Measurements from ENCODE around the gene RAI14.
"Not testable (repeated sequence)": the region's sequence is repeated elsewhere in the genome, so short reads cannot be mapped to it uniquely, and the experiment has no call there.

The RAI14 gene

GRCh38 chr5:34817558-34818351 lies 161.6 kb downstream of the RAI14 start:
- no peak overlapping the region for H3K4me3 ChIP-seq (ENCODE audit: low read depth, low read length)
- H3K4me1 ChIP-seq (ENCODE audit: control insufficient read depth, insufficient read depth, low read length, unreplicated experiment), result no peaks in the 10 kb centered on the region
- no peaks in the 10 kb centered on the region for H3K79me2 ChIP-seq (ENCODE audit: control insufficient read depth, insufficient read depth, low read length, unreplicated experiment)
- H3K27ac ChIP-seq (ENCODE audit: low read depth, low read length), result no peak overlapping the region
- H3K27me3 ChIP-seq (ENCODE audit: insufficient read depth, low read length), result no peaks in the 10 kb centered on the region
- peaks cover 33% of the 10 kb centered on the region for H3K36me3 ChIP-seq (ENCODE audit: insufficient read depth, low read length)
- H2AFZ ChIP-seq (ENCODE audit: low read length, unreplicated experiment), result no peak overlapping the region

GRCh38 chr5:34818717-34819116 lies 162.6 kb downstream of the RAI14 start:
- Histone ChIP-seq H3K36me3 (ENCODE audit: insufficient read depth, low read length) (peaks cover 33% of the 10 kb centered on the region), H3K79me2 (ENCODE audit: control insufficient read depth, insufficient read depth, low read length, unreplicated experiment) (no peaks in the 10 kb centered on the region), H3K27ac (ENCODE audit: low read depth, low read length) (no peak overlapping the region), H2AFZ (ENCODE audit: low read length, unreplicated experiment) (no peak overlapping the region), H3K27me3 (ENCODE audit: insufficient read depth, low read length) (no peaks in the 10 kb centered on the region), H3K4me1 (ENCODE audit: control insufficient read depth, insufficient read depth, low read length, unreplicated experiment) (no peaks in the 10 kb centered on the region), H3K4me3 (ENCODE audit: low read depth, low read length) (no peak overlapping the region)

- Histone ChIP-seq H3K27ac (ENCODE audit: low read depth, low read length) (no peak overlapping the region), H3K79me2 (ENCODE audit: control insufficient read depth, insufficient read depth, low read length, unreplicated experiment) (no peaks in the 10 kb centered on the region), H3K4me1 (ENCODE audit: control insufficient read depth, insufficient read depth, low read length, unreplicated experiment) (no peaks in the 10 kb centered on the region), H2AFZ (ENCODE audit: low read length, unreplicated experiment) (no peak overlapping the region), H3K4me3 (ENCODE audit: low read depth, low read length) (no peak overlapping the region), H3K27me3 (ENCODE audit: insufficient read depth, low read length) (no peaks in the 10 kb centered on the region), H3K36me3 (ENCODE audit: insufficient read depth, low read length) (peaks cover 33% of the 10 kb centered on the region)
These were observed 164.5 kb downstream of the RAI14 start for GRCh38 chr5:34820593-34820992.

DNA sequence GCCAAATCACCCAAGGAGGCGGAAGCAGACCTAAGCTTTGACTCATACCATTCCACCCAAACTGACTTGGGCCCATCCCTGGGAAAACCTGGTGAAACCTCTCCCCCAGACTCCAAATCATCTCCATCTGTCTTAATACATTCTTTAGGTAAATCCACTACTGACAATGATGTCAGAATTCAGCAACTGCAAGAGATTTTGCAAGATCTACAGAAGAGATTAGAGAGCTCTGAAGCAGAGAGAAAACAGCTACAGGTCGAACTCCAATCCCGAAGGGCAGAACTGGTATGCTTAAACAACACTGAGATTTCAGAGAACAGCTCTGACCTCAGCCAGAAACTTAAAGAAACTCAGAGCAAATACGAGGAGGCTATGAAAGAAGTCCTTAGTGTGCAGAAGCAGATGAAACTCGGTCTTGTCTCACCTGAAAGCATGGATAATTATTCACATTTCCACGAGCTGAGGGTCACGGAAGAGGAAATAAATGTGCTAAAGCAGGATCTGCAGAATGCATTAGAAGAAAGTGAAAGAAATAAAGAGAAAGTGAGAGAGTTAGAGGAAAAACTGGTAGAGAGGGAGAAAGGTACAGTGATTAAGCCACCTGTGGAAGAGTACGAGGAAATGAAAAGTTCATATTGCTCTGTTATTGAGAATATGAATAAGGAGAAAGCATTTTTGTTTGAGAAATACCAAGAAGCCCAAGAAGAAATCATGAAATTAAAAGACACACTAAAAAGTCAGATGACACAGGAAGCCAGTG lies 167.0 kb downstream of the RAI14 start:
- no peaks in the 10 kb centered on the region for H3K79me2 ChIP-seq (ENCODE audit: control insufficient read depth, insufficient read depth, low read length, unreplicated experiment)
- no peaks in the 10 kb centered on the region for H3K4me1 ChIP-seq (ENCODE audit: control insufficient read depth, insufficient read depth, low read length, unreplicated experiment)
- no peak overlapping the region for H3K4me3 ChIP-seq (ENCODE audit: low read depth, low read length)
- no peak overlapping the region for H2AFZ ChIP-seq (ENCODE audit: low read length, unreplicated experiment)
- no peaks in the 10 kb centered on the region for H3K27me3 ChIP-seq (ENCODE audit: insufficient read depth, low read length)
- peaks cover 56% of the 10 kb centered on the region for H3K36me3 ChIP-seq (ENCODE audit: insufficient read depth, low read length)
- no peak overlapping the region for H3K27ac ChIP-seq (ENCODE audit: low read depth, low read length)

DNA sequence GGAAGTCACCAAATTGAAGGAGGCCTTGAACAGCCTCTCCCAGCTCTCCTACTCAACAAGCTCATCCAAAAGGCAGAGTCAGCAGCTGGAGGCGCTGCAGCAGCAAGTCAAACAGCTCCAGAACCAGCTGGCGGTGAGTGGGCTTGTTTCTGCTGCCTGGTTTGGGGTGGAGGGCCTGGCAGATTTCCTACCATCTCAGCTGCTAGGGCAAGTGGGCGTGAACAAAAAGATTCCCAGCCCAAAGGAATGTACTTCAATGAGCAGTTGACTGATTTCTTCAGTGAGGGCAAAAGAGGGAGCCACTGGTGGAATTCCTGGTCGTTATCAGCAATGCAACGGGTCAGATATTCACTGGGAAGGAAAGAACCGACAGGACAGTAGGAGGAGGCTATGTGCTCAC lies 170.2 kb downstream of the RAI14 start:
- peaks cover 55% of the 10 kb centered on the region for H3K36me3 ChIP-seq (ENCODE audit: insufficient read depth, low read length)
- no peak overlapping the region for H2AFZ ChIP-seq (ENCODE audit: low read length, unreplicated experiment)
- H3K4me3 ChIP-seq (ENCODE audit: low read depth, low read length), result no peak overlapping the region
- H3K27me3 ChIP-seq (ENCODE audit: insufficient read depth, low read length), result no peaks in the 10 kb centered on the region
- no peaks in the 10 kb centered on the region for H3K79me2 ChIP-seq (ENCODE audit: control insufficient read depth, insufficient read depth, low read length, unreplicated experiment)
- H3K27ac ChIP-seq (ENCODE audit: low read depth, low read length), result no peak overlapping the region
- H3K4me1 ChIP-seq (ENCODE audit: control insufficient read depth, insufficient read depth, low read length, unreplicated experiment), result no peaks in the 10 kb centered on the region

DNA sequence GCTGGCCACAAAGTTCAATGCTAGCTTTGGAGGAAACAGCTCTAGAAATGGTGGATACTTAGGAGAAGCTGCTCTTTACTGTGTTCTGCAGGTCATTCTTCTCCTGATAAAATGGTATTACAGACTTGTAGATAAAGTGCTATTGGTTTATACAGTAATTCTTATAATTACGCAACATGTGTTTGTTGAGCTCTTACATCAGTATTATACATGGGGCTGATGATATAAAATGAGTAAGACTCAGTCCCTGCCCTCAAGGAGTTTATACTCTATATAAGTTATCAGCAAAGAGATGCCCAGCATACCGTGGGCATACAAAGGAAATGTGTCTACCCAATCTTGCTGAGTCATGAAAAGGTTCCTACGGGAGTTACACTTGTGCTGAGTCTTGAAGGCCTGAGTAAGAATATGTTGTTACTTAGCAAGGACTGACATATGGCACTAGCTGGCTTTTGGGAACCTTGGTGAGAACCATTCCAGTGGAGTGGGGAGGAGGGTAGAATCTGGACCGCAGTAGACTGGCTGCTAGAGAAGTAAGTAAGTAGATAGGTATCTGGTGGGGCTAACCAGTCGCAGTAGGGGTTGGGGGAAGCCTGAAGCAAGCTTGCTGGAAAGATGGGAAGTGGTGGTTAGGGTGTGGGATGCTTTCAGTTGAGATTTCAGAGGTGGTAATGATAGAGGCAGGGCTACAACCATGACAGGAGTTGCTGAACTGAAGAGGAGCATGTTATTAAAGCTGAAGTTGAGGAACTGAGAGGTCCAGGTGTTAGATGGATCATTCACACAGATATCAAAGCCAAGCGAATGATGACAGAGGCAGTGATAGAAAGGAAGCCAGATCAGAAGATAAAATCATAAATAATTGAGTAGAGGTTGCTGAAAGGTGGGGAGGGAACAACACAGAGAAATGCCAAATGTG lies 171.7 kb downstream of the RAI14 start:
- H3K36me3 ChIP-seq (ENCODE audit: insufficient read depth, low read length), result peaks cover 57% of the 10 kb centered on the region
- H3K4me3 ChIP-seq (ENCODE audit: low read depth, low read length), result no peak overlapping the region
- H3K4me1 ChIP-seq (ENCODE audit: control insufficient read depth, insufficient read depth, low read length, unreplicated experiment), result no peaks in the 10 kb centered on the region
- no peak overlapping the region for H2AFZ ChIP-seq (ENCODE audit: low read length, unreplicated experiment)
- H3K27ac ChIP-seq (ENCODE audit: low read depth, low read length), result no peak overlapping the region
- no peaks in the 10 kb centered on the region for H3K27me3 ChIP-seq (ENCODE audit: insufficient read depth, low read length)
- no peaks in the 10 kb centered on the region for H3K79me2 ChIP-seq (ENCODE audit: control insufficient read depth, insufficient read depth, low read length, unreplicated experiment)

GRCh38 chr5:34830827-34831226 lies 174.7 kb downstream of the RAI14 start:
- H3K4me1 ChIP-seq (ENCODE audit: control insufficient read depth, insufficient read depth, low read length, unreplicated experiment); H2AFZ ChIP-seq (ENCODE audit: low read length, unreplicated experiment); H3K4me3 ChIP-seq (ENCODE audit: low read depth, low read length); H3K27me3 ChIP-seq (ENCODE audit: insufficient read depth, low read length); H3K27ac ChIP-seq (ENCODE audit: low read depth, low read length); H3K79me2 ChIP-seq (ENCODE audit: control insufficient read depth, insufficient read depth, low read length, unreplicated experiment): not testable (repeated sequence)
- H3K36me3 ChIP-seq (ENCODE audit: insufficient read depth, low read length), result peaks cover 42% of the 10 kb centered on the region

DNA sequence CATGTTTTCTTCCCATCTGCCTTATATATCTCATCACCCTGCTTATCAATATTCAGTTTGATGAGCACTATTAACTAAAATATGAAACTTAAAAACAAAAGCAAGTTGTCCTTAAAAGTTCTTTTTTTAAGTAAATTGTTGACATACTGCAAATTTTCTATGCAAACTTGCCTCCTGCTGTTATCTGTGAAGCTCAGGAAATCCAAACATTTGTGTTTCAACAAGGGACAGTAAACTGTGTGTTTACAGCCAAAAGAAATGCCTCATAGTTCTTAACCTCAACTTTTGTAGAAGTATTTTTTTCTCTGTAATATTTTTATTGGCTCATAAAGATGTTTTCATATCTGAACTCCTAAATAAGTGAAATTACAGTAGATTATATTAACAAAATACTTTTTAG lies 175.2 kb downstream of the RAI14 start:
- Histone ChIP-seq H3K27ac (ENCODE audit: low read depth, low read length) (no peak overlapping the region), H3K4me3 (ENCODE audit: low read depth, low read length) (no peak overlapping the region), H2AFZ (ENCODE audit: low read length, unreplicated experiment) (no peak overlapping the region), H3K36me3 (ENCODE audit: insufficient read depth, low read length) (peaks cover 38% of the 10 kb centered on the region), H3K27me3 (ENCODE audit: insufficient read depth, low read length) (no peaks in the 10 kb centered on the region), H3K4me1 (ENCODE audit: control insufficient read depth, insufficient read depth, low read length, unreplicated experiment) (no peaks in the 10 kb centered on the region), H3K79me2 (ENCODE audit: control insufficient read depth, insufficient read depth, low read length, unreplicated experiment) (no peaks in the 10 kb centered on the region)

- H3K27me3 ChIP-seq (ENCODE audit: insufficient read depth, low read length), result no peaks in the 10 kb centered on the region
- no peak overlapping the region for H3K4me3 ChIP-seq (ENCODE audit: low read depth, low read length)
- no peak overlapping the region for H3K27ac ChIP-seq (ENCODE audit: low read depth, low read length)
- H2AFZ ChIP-seq (ENCODE audit: low read length, unreplicated experiment), result no peak overlapping the region
- H3K36me3 ChIP-seq (ENCODE audit: insufficient read depth, low read length), result peaks cover 25% of the 10 kb centered on the region
- no peaks in the 10 kb centered on the region for H3K4me1 ChIP-seq (ENCODE audit: control insufficient read depth, insufficient read depth, low read length, unreplicated experiment)
- H3K79me2 ChIP-seq (ENCODE audit: control insufficient read depth, insufficient read depth, low read length, unreplicated experiment), result no peaks in the 10 kb centered on the region
These were observed 176.4 kb downstream of the RAI14 start for GRCh38 chr5:34832568-34832967.

DNA sequence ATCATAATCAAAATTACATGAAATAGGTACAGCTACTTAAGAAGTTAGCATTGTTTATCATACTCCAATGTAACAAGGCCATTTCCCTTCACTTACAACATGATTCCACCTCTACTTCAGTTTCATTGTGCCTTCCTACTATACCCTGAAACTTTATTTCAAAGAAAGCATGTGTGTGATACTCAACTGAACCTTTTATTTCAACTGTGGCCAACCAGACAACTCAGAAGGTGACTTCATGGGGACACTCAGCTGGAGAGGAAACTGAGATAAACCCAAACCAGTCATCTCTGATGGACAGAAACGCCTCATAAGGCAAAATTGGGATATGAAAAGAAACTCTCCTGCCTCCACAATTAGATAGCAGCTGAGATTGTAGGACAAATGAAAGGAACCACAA lies 177.0 kb downstream of the RAI14 start:
- H2AFZ ChIP-seq (ENCODE audit: low read length, unreplicated experiment), result no peak overlapping the region
- no peaks in the 10 kb centered on the region for H3K27me3 ChIP-seq (ENCODE audit: insufficient read depth, low read length)
- peaks cover 20% of the 10 kb centered on the region; the same call in 1 of the 2 replicates for H3K36me3 ChIP-seq (ENCODE audit: insufficient read depth, low read length)
- no peak overlapping the region for H3K4me3 ChIP-seq (ENCODE audit: low read depth, low read length)
- no peaks in the 10 kb centered on the region for H3K79me2 ChIP-seq (ENCODE audit: control insufficient read depth, insufficient read depth, low read length, unreplicated experiment)
- no peak overlapping the region for H3K27ac ChIP-seq (ENCODE audit: low read depth, low read length)
- H3K4me1 ChIP-seq (ENCODE audit: control insufficient read depth, insufficient read depth, low read length, unreplicated experiment), result no peaks in the 10 kb centered on the region

Data from ACC112 (cell line).